ENCODE data around the gene HAUS6. TPM values are rescaled to one million over a fixed set of nuclear protein-coding genes. Genes with fewer than 3 reads are reported as not detected.

Gene HAUS6
- total RNA-seq, 1 donor from 2014 or later = 27.2 TPM

DNA sequence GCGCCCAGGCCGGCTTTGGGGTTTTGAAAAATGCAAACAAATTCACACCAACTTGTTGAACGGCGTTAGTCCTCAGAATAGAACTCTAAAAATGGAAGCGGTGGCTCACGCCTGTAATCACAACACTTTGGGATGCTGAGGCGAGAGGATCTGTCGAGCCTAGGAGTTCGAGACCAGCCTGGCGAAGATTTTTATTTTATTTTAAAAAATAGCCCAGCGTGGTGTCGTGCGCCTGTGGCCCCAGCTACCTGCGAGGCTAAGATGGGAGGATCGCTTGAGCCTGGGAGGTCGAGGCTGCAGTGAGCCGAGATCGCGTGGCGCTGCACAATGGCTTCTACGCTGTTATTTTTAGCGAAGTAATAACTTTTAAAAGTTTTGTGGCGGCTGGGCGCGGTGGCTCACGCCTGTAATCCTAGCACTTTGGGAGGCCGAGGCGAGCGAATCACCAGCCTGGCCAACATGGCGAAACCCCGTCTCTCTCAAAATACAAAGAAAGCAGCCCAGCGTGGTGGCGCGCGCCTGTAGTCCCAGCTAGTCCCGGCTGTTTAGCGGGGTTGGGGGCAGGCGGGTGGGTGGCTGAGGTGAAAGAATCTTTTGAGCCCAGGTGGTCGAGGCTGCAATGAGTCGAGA is 25.3 kb upstream of the HAUS6 start:
- DNase-seq (ENCODE audit: low read depth) = no peak
- peak overlapping the region; percentile 89 for H3K4me3 ChIP-seq (ENCODE audit: low read depth, low read length)
- TF ChIP-seq, protein P1, sequence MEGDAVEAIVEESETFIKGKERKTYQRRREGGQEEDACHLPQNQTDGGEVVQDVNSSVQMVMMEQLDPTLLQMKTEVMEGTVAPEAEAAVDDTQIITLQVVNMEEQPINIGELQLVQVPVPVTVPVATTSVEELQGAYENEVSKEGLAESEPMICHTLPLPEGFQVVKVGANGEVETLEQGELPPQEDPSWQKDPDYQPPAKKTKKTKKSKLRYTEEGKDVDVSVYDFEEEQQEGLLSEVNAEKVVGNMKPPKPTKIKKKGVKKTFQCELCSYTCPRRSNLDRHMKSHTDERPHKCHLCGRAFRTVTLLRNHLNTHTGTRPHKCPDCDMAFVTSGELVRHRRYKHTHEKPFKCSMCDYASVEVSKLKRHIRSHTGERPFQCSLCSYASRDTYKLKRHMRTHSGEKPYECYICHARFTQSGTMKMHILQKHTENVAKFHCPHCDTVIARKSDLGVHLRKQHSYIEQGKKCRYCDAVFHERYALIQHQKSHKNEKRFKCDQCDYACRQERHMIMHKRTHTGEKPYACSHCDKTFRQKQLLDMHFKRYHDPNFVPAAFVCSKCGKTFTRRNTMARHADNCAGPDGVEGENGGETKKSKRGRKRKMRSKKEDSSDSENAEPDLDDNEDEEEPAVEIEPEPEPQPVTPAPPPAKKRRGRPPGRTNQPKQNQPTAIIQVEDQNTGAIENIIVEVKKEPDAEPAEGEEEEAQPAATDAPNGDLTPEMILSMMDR (conservative IDR thresholded peaks at IDR 0.05; ENCODE audit: low read depth, low read length) = no peak

DNA sequence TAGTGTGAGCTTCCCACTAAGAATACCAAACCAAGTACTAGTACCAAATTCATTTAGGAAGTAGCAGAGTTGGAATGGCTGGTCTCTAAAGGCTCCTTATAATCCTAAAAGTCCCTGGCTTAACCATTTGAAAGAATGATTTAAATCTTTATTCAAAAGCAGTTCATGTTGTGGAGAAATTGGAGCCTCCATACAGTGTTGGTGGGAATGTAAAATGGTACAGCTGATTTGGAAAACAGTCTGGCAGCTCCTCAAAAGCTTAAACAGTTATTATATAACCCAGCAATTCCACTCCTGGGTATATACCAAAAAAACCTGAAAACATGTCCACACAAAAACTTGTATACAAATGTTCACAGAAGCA is 21.7 kb upstream of the HAUS6 start:
- no peak for DNase-seq (ENCODE audit: low read depth)
- TF ChIP-seq, protein P1 (conservative IDR thresholded peaks at IDR 0.05; ENCODE audit: low read depth, low read length) = no peak
- peak overlapping the region; percentile 89 for H3K4me3 ChIP-seq (ENCODE audit: low read depth, low read length)

DNA sequence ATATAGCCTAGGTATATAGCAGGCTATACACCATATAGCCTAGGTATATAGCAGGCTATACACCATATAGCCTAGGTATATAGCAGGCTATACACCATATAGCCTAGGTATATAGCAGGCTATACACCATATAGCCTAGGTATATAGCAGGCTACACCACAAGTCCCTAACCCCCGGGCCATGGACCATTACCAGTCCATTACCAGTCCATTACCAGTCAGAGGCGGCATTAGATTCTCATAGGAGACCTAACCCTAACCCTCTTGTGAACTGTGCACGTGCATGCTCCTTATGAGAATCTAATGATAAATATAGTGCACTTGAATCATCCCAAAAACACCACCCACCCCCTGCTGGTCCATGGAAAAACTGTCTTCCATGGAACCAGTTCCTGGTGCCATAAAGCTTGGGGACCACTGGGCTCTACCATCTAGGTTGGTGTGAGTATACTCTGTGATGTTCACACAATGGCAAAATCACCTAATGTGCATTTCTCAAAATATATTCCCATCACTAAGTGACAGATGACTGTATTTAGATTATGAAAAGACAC is 19.9 kb upstream of the HAUS6 start:
- TF ChIP-seq, protein P1 (conservative IDR thresholded peaks at IDR 0.05; ENCODE audit: low read depth, low read length) = peak; percentile 30
- no peak for DNase-seq (ENCODE audit: low read depth)
- H3K4me3 ChIP-seq (ENCODE audit: low read depth, low read length) = no peak overlapping the region

DNA sequence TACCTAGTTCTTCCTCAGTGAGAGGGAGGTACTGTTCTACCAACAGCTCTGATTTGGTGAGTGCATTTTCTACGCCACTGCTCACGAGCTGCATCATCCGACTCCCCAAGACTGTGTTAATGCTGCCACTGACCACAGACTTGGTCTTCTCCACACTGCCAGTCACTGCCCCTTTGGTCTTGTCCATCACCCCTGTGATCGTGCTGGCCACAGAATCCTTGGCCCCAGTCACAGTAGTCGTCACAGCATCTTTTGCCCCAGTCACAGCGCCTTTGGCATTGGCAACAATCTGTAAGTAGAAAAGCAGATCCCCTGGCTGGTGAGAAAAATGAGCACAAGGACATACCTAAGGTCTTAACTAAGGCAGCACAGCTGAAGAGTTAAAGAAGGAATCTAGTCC is 18.2 kb upstream of the HAUS6 start:
- DNase-seq (ENCODE audit: low read depth) = no peak
- no peak overlapping the region for H3K4me3 ChIP-seq (ENCODE audit: low read depth, low read length)
- TF ChIP-seq, protein P1 (conservative IDR thresholded peaks at IDR 0.05; ENCODE audit: low read depth, low read length) = no peak

DNA sequence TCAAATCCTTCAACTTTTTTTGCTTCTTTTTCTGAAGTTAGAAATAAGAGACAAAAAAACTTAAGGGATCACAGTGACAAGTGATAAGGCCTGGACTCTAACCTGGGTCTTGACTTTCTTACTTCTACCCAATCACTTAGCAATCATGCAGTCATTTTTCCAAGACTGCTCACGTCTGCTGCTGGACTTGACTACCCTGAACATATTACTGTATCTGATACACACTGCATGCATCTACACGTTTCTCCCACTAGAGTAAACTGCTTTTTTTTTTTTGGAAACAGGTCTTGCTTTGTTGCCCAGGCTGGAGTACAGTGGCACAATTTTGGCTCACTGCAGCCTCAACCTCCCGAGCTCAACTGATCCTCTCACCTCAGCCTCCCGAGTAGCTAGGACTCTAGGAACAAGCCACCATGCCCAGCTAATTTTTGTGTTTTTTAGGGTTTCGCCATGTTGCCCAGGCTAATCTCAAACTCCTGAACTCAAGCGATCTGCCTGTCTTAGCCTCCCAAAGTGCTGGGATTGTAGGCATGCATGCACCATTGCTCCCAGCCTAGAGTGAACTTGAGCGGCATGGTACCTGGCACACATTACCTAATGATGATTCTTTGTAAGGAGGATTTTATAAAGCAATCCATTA is 17.2 kb upstream of the HAUS6 start:
- TF ChIP-seq, protein P1 (conservative IDR thresholded peaks at IDR 0.05; ENCODE audit: low read depth, low read length) = no peak
- no peak for DNase-seq (ENCODE audit: low read depth)
- no peak overlapping the region for H3K4me3 ChIP-seq (ENCODE audit: low read depth, low read length)

DNA sequence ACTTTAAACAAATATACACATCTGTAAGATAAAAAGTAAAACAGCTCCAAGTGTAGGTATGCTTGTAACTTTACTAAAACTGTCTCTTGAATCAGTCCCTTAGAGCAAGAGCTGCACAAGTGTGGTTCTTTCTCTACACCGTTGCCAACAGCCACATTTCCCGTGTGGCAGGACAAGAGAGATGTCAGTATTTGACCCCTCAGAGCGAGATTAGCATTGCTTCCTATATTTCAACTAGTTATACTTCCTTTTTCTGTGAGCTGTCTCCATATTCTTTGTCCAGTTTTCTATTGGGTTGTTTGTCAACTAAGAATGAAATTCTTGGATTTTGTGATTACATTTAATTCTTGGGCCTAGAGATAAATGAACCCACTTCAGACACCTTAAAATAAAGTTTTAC is 16.5 kb upstream of the HAUS6 start:
- TF ChIP-seq, protein P1 (conservative IDR thresholded peaks at IDR 0.05; ENCODE audit: low read depth, low read length) = no peak
- no peak for DNase-seq (ENCODE audit: low read depth)
- H3K4me3 ChIP-seq (ENCODE audit: low read depth, low read length) = no peak overlapping the region
